HG03520 (cell line): ENCODE data around the gene TSSK6.

Source experiments
- ATAC-seq: cut with Tn5 transposase; IDR thresholded peaks from one replicate; pipeline ENCODE4 v1.9.1; 2021; ENCODE audit warnings: mild to moderate bottlenecking, moderate library complexity; ENCODE audit not compliant: unreplicated experiment

The TSSK6 gene

GRCh38 chr19:19514881-19515641, at the start of gene TSSK6:
TSS of gene TSSK6 (minus strand) at chr19:19515548. CDS start at chr19:19515427, 121 bp downstream.
- no peak for ATAC-seq

- ATAC-seq: no peak
Measured at GRCh38 chr19:19563348-19563848, 48.0 kb upstream of the TSSK6 start.

- ATAC-seq: no peak
Measured at GRCh38 chr19:19562665-19563347, 47.5 kb upstream of the TSSK6 start.

GRCh38 chr19:19561946-19562664, 46.8 kb upstream of the TSSK6 start:
- no peak for ATAC-seq

GRCh38 chr19:19559931-19560330, 44.6 kb upstream of the TSSK6 start:
- no peak for ATAC-seq

GRCh38 chr19:19558636-19559035, 43.3 kb upstream of the TSSK6 start:
- ATAC-seq: no peak

- no peak for ATAC-seq
Measured at GRCh38 chr19:19558055-19558454, 42.7 kb upstream of the TSSK6 start.

- ATAC-seq: no peak
Measured at GRCh38 chr19:19554074-19555023, 39.0 kb upstream of the TSSK6 start.

GRCh38 chr19:19553670-19554069, 38.3 kb upstream of the TSSK6 start:
- ATAC-seq: no peak

GRCh38 chr19:19552798-19553197, 37.5 kb upstream of the TSSK6 start:
- no peak for ATAC-seq

- ATAC-seq: no peak
Measured at GRCh38 chr19:19551853-19552192, 36.5 kb upstream of the TSSK6 start.

GRCh38 chr19:19550972-19551852, 35.9 kb upstream of the TSSK6 start:
- no peak for ATAC-seq

GRCh38 chr19:19550485-19550929, 35.2 kb upstream of the TSSK6 start:
- ATAC-seq: no peak

GRCh38 chr19:19549804-19550464, 34.6 kb upstream of the TSSK6 start:
- no peak for ATAC-seq

GRCh38 chr19:19548915-19549759, 33.8 kb upstream of the TSSK6 start:
- no peak for ATAC-seq

- no peak for ATAC-seq
Measured at GRCh38 chr19:19547674-19548336, 32.5 kb upstream of the TSSK6 start.

GRCh38 chr19:19546751-19547162, 31.4 kb upstream of the TSSK6 start:
- ATAC-seq: no peak
